Testis (tissue), 2 donors: ENCODE results near the gene TERB2.
"Not testable (repeated sequence)": the region's sequence is repeated elsewhere in the genome, so short reads cannot be mapped to it uniquely, and the experiment has no call there.

Source experiments
- POLR2A ChIP-seq: fragments of 450-650 bp; IDR thresholded peaks from one replicate; pipeline ENCODE4 v1.6.1; 2017; ENCODE audit warnings: antibody characterized with exemption, mild to moderate bottlenecking, moderate library complexity
- TF ChIP-seq, protein P1 (sequence below), 3 experiments: fragments of 450-650 bp in 2 of 3; fragments of 200-600 bp in 1 of 3; sonication (generic) in 1 of 3; IDR thresholded peaks; one replicate each; pipeline ENCODE4 v1.5.1; 2016 to 2019; ENCODE audit warnings: antibody characterized with exemption in 3 of 3, mild to moderate bottlenecking in 2 of 3, moderate library complexity in 1 of 3

DNA sequence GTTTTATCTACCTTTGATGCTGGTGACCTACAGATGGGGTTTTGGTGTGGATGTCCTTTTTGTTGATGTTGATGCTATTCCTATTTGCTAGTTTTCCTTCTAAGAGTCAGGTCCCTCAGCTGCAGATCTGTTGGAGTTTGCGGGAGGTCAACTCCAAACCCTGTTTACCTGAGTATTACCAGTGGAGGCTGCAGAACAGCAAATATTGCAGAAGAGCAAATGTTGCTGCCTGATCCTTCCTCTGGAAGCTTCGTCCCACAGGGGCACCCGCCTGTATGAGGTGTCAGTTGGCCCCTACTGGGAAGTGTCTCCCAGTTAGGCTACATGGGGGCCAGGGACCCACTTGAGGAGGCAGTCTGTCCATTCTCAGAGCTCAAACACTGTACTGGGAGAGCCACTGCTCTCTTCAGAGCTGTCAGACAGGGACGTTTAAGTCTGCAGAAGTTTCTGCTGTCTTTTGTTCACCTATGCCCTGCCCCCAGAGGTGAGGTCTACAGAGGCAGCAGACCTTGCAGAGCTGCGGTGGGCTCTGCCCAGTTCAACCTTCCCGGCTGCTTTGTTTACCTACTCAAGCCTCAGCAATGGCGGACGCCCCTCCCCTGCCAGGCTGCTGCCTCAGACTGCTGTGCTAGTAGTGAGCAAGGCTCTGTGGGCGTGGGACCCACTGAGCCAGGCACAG, 63.9 kb downstream of the TERB2 start:
- TF ChIP-seq, protein P1, sequence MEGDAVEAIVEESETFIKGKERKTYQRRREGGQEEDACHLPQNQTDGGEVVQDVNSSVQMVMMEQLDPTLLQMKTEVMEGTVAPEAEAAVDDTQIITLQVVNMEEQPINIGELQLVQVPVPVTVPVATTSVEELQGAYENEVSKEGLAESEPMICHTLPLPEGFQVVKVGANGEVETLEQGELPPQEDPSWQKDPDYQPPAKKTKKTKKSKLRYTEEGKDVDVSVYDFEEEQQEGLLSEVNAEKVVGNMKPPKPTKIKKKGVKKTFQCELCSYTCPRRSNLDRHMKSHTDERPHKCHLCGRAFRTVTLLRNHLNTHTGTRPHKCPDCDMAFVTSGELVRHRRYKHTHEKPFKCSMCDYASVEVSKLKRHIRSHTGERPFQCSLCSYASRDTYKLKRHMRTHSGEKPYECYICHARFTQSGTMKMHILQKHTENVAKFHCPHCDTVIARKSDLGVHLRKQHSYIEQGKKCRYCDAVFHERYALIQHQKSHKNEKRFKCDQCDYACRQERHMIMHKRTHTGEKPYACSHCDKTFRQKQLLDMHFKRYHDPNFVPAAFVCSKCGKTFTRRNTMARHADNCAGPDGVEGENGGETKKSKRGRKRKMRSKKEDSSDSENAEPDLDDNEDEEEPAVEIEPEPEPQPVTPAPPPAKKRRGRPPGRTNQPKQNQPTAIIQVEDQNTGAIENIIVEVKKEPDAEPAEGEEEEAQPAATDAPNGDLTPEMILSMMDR (IDR thresholded peaks at IDR 0.05): not testable (repeated sequence)
- not testable (repeated sequence) for TF ChIP-seq POLR2A
